Brain microvascular endothelial cell (primary cell): Measurements from ENCODE around the gene FRMPD4.

ENCODE experiments used
- DNase-seq: peaks from one replicate; pipeline ENCODE4 v3.0.0-alpha.2; 2020
- H3K27ac ChIP-seq: fragments of 250-450 bp; sonication (Bioruptor Pico); 2 replicates; pipeline ENCODE4 v1.5.1; 2020; ENCODE audit warnings: mild to moderate bottlenecking, moderate library complexity
- H3K27me3 ChIP-seq: fragments of 250-450 bp; sonication (Bioruptor Pico); replicated peaks from 2 replicates; pipeline ENCODE4 v1.5.1; 2020; ENCODE audit warnings: mild to moderate bottlenecking
- H3K36me3 ChIP-seq: fragments of 250-450 bp; sonication (Bioruptor Pico); replicated peaks from 2 replicates; pipeline ENCODE4 v1.5.1; 2020; ENCODE audit warnings: mild to moderate bottlenecking
- H3K4me3 ChIP-seq: 2 replicates; pipeline ENCODE4 v1.5.1; 2011; ENCODE audit warnings: low read depth, mild to moderate bottlenecking, control low read depth, low read length, moderate library complexity
- CTCF ChIP-seq: IDR thresholded peaks from 2 replicates; pipeline ENCODE4 v1.5.1; 2011; ENCODE audit warnings: low read depth, mild to moderate bottlenecking, moderate library complexity, low read length, control low read depth, inconsistent platforms; ENCODE audit errors: missing control alignments
- in situ Hi-C: cut with HindIII; loops from 2 replicates; pipeline ENCODE4 v1.10.0; 2017; ENCODE audit warnings: low sequenced_read_pairs, low pct_ligation_motif_present

The FRMPD4 gene

GRCh38 chrX:12411831-12412230, 273.6 kb downstream of the FRMPD4 start:
- no peak for DNase-seq
- Histone ChIP-seq H3K27ac (no peak overlapping the region), H3K27me3 (no peaks in the 10 kb centered on the region), H3K4me3 (no peak overlapping the region), H3K36me3 (no peaks in the 10 kb centered on the region)
- TF ChIP-seq CTCF: no peak
- in situ Hi-C loops: no loop called here

- no peaks in the 10 kb centered on the region for H3K36me3 ChIP-seq
Measured at GRCh38 chrX:12412561-12412960, 274.3 kb downstream of the FRMPD4 start.

DNA sequence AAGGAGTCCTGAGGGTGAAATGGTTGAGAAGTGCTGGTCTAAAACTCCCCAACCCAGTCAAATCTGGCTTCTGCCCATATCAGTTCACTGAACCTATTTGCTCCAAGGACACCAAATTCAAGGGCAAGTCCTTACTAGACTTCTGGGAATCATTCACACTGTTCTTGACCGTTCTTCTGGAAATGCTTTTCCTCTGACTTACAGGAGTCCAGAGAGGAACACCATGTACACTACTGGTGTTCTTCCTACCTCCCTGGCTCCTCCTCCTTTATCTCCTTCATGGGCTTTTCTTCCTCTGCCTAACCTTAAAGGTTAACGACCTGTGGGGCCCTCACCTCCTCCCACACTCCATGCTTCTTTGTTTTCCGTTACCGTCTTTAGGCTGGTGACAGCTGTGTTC, 281.3 kb downstream of the FRMPD4 start:
- no peak for TF ChIP-seq CTCF
- no peak overlapping the region for H3K4me3 ChIP-seq
- no peak for DNase-seq
- H3K27me3 ChIP-seq: no peaks in the 10 kb centered on the region
- in situ Hi-C loops: no loop called here
- no peaks in the 10 kb centered on the region for H3K36me3 ChIP-seq
- no peak overlapping the region for H3K27ac ChIP-seq

More at GRCh38 chrX:12412561-12412960, 274.3 kb downstream of the FRMPD4 start:
- Histone ChIP-seq H3K27me3 (no peaks in the 10 kb centered on the region), H3K27ac (no peak overlapping the region), H3K4me3 (no peak overlapping the region)
- DNase-seq: no peak
- in situ Hi-C loops: no loop called here
- no peak for TF ChIP-seq CTCF

DNA sequence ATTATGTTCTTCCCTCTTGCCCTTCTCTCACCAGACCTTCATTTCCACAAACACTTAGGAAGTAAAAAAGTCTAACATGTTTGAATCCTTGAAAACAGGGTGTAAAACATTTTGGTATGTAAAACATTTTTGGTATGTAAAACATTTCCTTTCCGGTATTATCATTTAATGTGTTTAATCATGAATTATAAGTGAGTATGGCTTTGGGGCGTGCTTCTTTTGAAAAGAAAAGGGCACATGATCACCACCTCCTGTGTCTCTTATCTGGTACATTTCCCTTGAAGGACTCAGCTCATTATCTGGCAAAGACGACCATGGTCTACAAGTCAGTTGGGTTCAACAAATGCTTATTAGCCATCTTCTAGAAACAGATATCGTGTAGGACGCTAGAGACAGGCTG, 283.6 kb downstream of the FRMPD4 start:
- no peak overlapping the region for H3K27ac ChIP-seq
- DNase-seq: no peak
- H3K36me3 ChIP-seq: no peaks in the 10 kb centered on the region
- H3K4me3 ChIP-seq: no peak overlapping the region
- no peak for TF ChIP-seq CTCF
- in situ Hi-C loops: no loop called here
- no peaks in the 10 kb centered on the region for H3K27me3 ChIP-seq

- no peaks in the 10 kb centered on the region for H3K27me3 ChIP-seq
- H3K4me3 ChIP-seq: no peak overlapping the region
- no peaks in the 10 kb centered on the region for H3K36me3 ChIP-seq
- no peak for TF ChIP-seq CTCF
- in situ Hi-C loops: no loop called here
- no peak overlapping the region for H3K27ac ChIP-seq
- no peak for DNase-seq
Measured at GRCh38 chrX:12423346-12423745, 285.1 kb downstream of the FRMPD4 start.

GRCh38 chrX:12425496-12425895, 287.2 kb downstream of the FRMPD4 start:
- H3K4me3 ChIP-seq: no peak overlapping the region
- H3K27me3 ChIP-seq: no peaks in the 10 kb centered on the region
- DNase-seq: no peak
- in situ Hi-C loops: no loop called here
- no peaks in the 10 kb centered on the region for H3K36me3 ChIP-seq
- no peak overlapping the region for H3K27ac ChIP-seq
- TF ChIP-seq CTCF: no peak
